Cardiac muscle cell (in vitro differentiated cells and primary cell): ENCODE measurements around the gene SMIM8. TPM values are rescaled to one million over a fixed set of nuclear protein-coding genes. Genes with fewer than 3 reads are reported as not detected.

ENCODE experiments used
- DNase-seq, 2 donors: peaks; one replicate each; pipeline versions ENCODE4 v3.0.0 to v3.0.0-alpha.2; 2010 to 2017; ENCODE audit warnings: low read depth in 1 of 2, low spot score in 1 of 2
- H3K27ac ChIP-seq: fragments of 200-600 bp; sonication (generic); 2 replicates; pipeline ENCODE4 v1.5.1; 2016
- H3K27me3 ChIP-seq: fragments of 200-600 bp; sonication (generic); 2 replicates; pipeline ENCODE4 v1.6.0; 2016; ENCODE audit warnings: control low read depth
- H3K36me3 ChIP-seq: fragments of 200-600 bp; sonication (generic); 2 replicates; pipeline ENCODE4 v1.5.1; 2016; ENCODE audit warnings: control low read depth
- H3K4me1 ChIP-seq: fragments of 200-600 bp; sonication (generic); 2 replicates; pipeline ENCODE4 v1.8.1; 2017; ENCODE audit warnings: low read depth, mild to moderate bottlenecking, mixed run types
- H3K4me3 ChIP-seq: fragments of 200-600 bp; sonication (generic); 2 replicates; pipeline ENCODE4 v1.5.1; 2016; ENCODE audit warnings: mild to moderate bottlenecking
- H3K9me3 ChIP-seq: fragments of 200-600 bp; sonication (generic); 2 replicates; pipeline ENCODE4 v1.5.1; 2017; ENCODE audit warnings: low read depth, mild to moderate bottlenecking, control low read depth
- CTCF ChIP-seq: IDR thresholded peaks from 2 replicates; pipeline ENCODE4 v1.5.1; 2012; ENCODE audit warnings: low read depth, mild to moderate bottlenecking, low read length
- polyA plus RNA-seq: library from polyadenylated mRNA; unstranded; fragments of >200 nt; fragmentation: Nextera tagmentation; extraction: Ambion mirVana; gene quantifications from 2 replicates; pipeline ENCODE4 v1.2.1, GENCODE V29; 2016
- total RNA-seq: library from RNA; depleted of rRNA; stranded (reverse); fragments of >200 nt; gene quantifications from 2 replicates; pipeline ENCODE4 v1.2.3, GENCODE V29; 2016

Gene SMIM8
- total and polyA plus RNA-seq, 2 experiments from 2014 or later = 15.7 to 16.0 TPM

- no peak for TF ChIP-seq CTCF
- Histone ChIP-seq H3K9me3 (no peaks in the 10 kb centered on the region), H3K36me3 (no peaks in the 10 kb centered on the region)
Observed at GRCh38 chr6:87364602-87365252, 42.3 kb downstream of the SMIM8 start.

DNA sequence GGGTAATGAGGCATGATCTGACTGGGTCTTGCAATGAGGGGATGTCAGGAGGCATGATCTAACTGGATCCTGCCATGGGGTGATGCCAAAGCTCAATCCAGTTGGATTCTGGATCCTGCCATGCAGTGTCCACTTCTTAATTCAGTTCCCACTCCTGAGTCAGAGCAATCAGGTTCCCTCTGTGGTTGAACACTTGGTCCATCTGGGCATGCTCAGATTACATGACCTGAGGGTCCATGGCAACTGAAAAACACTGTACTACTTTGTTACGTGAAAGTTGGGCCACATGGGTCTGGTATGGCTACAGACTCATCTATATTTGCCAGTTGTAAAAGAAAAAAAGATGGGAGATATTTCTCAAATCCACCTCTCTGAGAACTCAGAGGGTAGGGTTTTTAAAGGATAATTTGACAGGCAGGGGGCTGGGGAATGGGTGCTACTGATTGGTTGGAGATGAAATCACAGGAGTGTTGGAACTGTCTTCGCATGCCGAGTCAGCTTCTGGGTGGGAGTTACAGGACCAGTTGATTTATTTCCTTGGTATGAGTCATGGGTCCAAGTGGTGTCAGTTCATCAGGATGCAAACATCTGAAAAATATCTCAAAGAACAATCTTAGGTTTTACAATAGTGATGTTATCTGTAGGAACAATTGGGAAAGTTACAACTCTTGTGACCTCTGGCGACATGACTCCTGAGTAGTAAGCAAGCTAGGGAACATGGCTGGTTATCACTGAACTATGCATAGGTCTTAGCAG, 43.9 kb downstream of the SMIM8 start:
- DNase-seq = no peak
- no peak for TF ChIP-seq CTCF
- Histone ChIP-seq H3K4me1 (no peaks in the 10 kb centered on the region), H3K36me3 (no peaks in the 10 kb centered on the region), H3K27ac (no peak overlapping the region), H3K27me3 (no peaks in the 10 kb centered on the region), H3K4me3 (no peak overlapping the region), H3K9me3 (no peaks in the 10 kb centered on the region)

More at GRCh38 chr6:87364602-87365252, 42.3 kb downstream of the SMIM8 start:
- Histone ChIP-seq H3K4me3 (no peak overlapping the region), H3K27ac (no peak overlapping the region), H3K27me3 (no peaks in the 10 kb centered on the region), H3K4me1 (no peaks in the 10 kb centered on the region)
- no peak for DNase-seq

DNA sequence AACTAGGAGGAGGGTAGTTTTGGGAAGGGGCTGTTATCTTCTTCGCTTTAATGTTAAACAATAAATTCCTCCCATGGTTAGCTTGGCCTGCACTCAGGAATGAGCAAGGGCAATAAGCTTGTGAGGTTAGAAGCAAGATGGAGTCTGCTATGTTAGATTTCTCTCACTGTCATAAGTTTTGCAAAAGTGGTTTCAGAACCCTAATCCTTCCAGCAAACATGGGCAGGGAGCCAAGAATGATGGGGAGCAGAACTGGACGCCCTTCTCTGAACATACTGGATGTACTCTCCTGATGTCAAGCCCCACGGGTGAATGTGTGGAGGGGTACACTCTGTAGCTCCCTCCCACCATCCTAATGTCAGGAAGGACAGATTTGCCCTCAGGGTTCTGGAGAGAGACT, 44.5 kb downstream of the SMIM8 start:
- no peaks in the 10 kb centered on the region for H3K9me3 ChIP-seq
- DNase-seq = no peak
- no peak overlapping the region for H3K4me3 ChIP-seq
- no peaks in the 10 kb centered on the region for H3K4me1 ChIP-seq
- no peaks in the 10 kb centered on the region for H3K36me3 ChIP-seq
- H3K27me3 ChIP-seq = no peaks in the 10 kb centered on the region
- no peak for TF ChIP-seq CTCF
- no peak overlapping the region for H3K27ac ChIP-seq

GRCh38 chr6:87373377-87373776, 51.0 kb downstream of the SMIM8 start:
- H3K36me3 ChIP-seq = no peaks in the 10 kb centered on the region
- TF ChIP-seq CTCF = no peak
- H3K27ac ChIP-seq = no peak overlapping the region
- H3K4me3 ChIP-seq = no peak overlapping the region
- no peaks in the 10 kb centered on the region for H3K4me1 ChIP-seq
- no peaks in the 10 kb centered on the region for H3K27me3 ChIP-seq
- no peak for DNase-seq
- H3K9me3 ChIP-seq = no peaks in the 10 kb centered on the region

- no peak overlapping the region for H3K27ac ChIP-seq
- H3K4me3 ChIP-seq = no peak overlapping the region
- H3K36me3 ChIP-seq = no peaks in the 10 kb centered on the region
- H3K9me3 ChIP-seq = no peaks in the 10 kb centered on the region
- DNase-seq = no peak
- H3K4me1 ChIP-seq = no peaks in the 10 kb centered on the region
- H3K27me3 ChIP-seq = no peaks in the 10 kb centered on the region
- no peak for TF ChIP-seq CTCF
Observed at GRCh38 chr6:87375315-87375714, 52.9 kb downstream of the SMIM8 start.
